ENCODE data around the gene MRPL42.
"Not testable (repeated sequence)": the region's sequence is repeated elsewhere in the genome, so short reads cannot be mapped to it uniquely, and the experiment has no call there.

The MRPL42 gene

GRCh38 chr12:93467351-93468007, at the start of gene MRPL42:
TSS of gene MRPL42 (plus strand) at chr12:93467514. CDS start at chr12:93469286, 1,772 bp downstream.
- peak; percentile 75 for DNase-seq

GRCh38 chr12:93417967-93418480, 49.3 kb upstream of the MRPL42 start:
- no peak for DNase-seq

- no peak for DNase-seq
Measured at GRCh38 chr12:93419388-93420034, 47.8 kb upstream of the MRPL42 start.

- DNase-seq: no peak
Measured at GRCh38 chr12:93422050-93422449, 45.3 kb upstream of the MRPL42 start.

DNA sequence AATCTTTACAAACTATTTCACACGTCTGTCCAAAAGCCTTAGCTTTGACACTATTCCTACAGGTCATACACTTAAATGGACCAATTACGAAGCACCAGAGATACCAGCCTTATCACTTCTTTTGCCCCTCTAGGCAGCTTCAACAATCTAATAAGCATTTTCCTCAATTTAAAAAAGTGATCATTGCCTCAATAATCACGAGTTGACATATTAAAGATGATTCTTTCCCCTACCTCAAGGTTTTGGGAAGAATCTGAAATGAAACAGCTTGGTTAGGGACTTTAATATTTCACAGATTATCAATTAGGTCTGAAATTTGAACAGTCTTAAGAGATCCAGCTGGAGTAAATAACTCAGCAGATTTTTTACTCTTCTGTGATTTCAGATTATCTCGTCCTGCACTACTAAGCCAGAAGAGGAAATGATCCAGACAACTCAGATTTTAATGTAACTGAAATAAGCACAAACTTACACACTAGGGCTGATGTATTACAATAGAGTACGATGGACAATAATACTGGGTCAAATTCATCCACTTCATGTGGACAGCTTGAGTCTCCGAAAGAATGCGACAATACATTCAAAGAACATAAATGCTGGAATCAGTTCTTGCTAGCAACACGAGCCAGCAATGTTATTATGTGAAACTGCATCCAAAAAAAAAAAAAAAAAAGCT, 41.4 kb upstream of the MRPL42 start:
- no peak for DNase-seq

DNA sequence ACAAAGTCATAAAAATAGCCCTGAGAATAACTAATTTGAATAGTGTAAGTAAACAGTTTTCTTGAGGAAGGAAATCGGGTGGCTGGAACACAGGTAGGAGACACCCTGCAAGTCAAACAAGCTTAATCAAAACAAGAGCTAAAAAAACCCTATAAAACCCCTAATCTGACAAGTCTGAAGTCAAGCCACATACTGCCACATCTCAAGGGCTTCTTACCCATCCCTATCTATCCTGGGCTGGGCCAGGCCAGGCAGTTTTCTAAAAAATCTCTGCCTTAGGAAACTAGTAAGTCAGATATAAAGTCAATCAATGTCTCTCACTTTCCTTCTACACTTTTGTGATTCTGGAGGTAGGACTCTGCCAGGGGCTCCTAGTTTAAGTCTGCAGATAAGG, 40.9 kb upstream of the MRPL42 start:
- no peak for DNase-seq

DNA sequence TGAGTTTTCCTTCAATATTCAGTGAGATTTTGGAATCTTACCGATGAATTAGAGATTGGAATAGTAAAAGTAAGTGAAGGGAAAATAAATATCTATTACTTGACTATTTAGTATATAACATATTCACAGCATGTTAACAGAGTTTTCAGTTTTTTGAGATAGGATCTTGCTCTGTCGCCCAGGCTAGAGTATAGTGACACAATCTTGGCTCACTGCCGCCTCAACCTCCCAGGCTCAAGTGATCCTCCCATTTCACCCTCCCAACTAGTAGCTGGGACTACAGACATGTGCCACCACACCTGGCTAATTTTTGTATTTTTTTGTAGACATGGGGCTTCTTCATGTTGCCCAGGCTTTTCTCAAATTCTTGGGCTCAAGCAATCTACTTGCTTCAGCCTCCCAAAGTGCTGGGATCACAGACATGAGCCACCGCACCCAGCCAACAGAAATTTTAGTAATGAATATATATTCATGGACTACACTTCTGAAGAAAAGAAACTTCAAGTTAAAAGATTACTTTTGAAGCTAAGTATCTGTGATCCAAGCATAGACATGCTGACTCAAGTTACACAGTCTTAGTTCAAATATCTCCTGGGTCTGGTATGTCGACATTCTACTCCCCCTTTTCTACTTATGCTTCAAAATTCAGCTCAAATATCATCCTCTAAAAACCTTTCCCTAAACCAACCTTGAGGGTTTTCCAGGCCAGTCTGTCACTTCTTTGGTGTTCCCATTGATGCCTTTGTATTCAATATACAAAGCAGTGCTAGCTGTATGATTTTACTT, 39.3 kb upstream of the MRPL42 start:
- DNase-seq: no peak

GRCh38 chr12:93429448-93429847, 37.9 kb upstream of the MRPL42 start:
- DNase-seq: no peak

- DNase-seq: no peak
Measured at GRCh38 chr12:93429852-93430251, 37.5 kb upstream of the MRPL42 start.

GRCh38 chr12:93430280-93430679, 37.0 kb upstream of the MRPL42 start:
- DNase-seq: no peak

GRCh38 chr12:93432031-93432430, 35.3 kb upstream of the MRPL42 start:
- not testable (repeated sequence) for DNase-seq

DNA sequence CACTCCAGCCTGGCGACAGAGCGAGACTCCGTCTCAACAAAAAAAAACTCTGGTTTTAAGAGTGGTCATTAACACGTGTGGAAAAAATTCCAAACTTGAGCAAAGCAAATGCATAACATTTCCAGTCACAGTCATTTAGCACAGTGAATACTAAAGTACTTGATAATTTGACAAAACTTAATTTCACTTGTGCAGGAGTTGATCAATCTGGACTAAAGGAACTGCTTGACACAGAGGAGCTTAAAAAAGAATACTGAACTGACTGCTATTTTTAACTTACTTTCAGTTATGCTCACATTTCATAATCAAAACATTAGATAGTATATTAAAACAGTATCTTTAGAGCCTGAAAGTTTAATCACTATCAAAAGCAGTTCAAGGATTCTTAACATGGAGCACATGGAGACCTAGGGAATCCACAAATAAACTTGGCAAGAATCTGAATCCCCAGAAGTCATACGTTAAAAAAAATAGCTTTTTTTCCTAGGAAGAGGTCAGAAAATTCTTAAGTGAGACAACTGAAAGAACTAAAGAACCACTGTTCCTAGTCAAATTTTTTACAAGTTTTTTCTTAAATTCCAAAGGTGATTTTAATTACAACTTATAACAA, 33.0 kb upstream of the MRPL42 start:
- DNase-seq: no peak

- DNase-seq: no peak
Measured at GRCh38 chr12:93438266-93439050, 28.9 kb upstream of the MRPL42 start.

DNA sequence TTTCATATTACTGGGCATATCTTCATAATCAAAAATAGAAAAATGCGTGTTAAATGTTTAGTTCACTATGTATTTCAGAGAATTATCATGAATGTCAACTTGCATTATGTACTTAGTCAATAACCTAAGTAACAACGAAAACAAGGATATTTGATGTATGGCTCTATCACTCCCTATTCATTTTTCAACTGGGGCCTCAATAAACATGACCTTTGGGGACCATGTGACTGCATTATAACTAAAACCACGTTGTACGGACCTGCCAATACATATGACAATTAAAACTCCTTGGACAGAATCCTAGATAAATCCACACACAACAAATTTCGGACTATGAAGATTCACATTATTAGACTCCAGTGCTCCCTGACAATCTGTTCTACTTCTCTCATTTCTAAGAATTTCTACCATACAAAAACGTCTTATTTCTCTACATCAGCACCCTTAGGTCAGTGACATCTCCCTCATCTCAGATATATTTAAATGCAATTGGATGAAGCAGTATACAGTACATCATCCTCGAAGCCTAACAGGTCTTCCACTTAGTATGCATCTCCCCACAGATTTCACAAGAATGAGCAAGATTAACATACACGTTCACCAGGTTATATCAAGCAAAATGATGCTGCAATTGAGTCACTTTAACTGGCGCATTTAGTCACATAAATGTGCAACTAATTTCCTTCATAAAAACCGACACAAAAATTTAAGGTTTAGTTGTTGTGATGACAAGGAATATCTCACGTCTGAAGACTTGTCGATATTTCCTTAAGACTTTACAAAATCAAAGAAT, 27.1 kb upstream of the MRPL42 start:
- no peak for DNase-seq

- DNase-seq: no peak
Measured at GRCh38 chr12:93441081-93441616, 26.2 kb upstream of the MRPL42 start.

GRCh38 chr12:93441617-93442410, 25.5 kb upstream of the MRPL42 start, which contains the start of gene UBE2N:
TSS of gene UBE2N (minus strand) at chr12:93441947. CDS start at chr12:93441884, 63 bp downstream.
- peak; percentile 66 for DNase-seq

DNA sequence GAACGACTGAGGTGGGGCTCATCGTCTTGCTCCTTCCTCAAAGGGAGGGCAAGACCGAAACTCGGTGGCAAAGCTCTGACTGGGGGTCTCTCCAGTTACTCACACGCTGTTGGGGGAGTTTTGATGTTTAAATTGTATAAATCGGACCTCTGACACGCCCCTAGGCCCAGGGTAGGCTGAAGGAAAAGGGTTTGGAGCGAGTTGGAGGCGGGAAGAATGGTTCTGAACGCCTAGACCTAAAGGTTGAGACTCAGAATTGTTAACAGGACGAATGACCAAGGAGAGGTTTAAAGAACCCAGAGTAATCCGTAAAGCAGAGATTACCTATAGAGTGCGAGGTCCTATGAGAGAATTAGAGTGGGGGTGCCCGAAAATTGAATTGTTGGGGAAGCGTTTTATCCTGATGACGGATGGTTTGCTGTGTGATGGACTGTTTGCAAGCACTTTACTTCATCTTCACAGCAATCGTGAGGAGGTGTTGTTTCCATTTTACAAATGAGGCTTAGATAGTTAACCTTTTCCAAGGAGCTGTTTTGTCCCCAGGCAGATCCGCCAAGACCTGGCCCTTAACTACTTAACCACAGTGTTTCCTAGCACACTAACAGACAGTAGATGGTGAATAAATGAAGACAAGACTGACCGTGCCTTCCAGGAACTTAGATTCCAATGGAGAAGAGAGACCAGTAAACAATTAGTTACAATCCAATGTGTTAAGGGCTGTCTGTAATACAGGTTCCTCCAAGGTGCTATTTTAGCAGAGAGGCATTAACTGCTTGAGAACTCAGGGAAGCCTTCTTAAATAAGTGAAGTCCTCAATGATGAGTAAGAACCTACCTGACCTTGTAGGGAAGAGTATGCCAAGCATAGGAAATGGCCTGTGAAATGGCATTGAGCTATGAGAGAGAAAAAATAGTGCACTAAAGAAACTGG, 24.6 kb upstream of the MRPL42 start:
- no peak for DNase-seq

GRCh38 chr12:93443576-93443975, 23.7 kb upstream of the MRPL42 start:
- no peak for DNase-seq

All from NCI-H1417 treated with DMSO at 0.1 percent for 48 hours (cell line).